Measurements from ENCODE around the gene SPOCK1. TPM values are rescaled to one million over a fixed set of nuclear protein-coding genes. Genes with fewer than 3 reads are reported as not detected.

The SPOCK1 gene
- polyA plus RNA-seq, 1 experiment: 76.0 TPM

DNA sequence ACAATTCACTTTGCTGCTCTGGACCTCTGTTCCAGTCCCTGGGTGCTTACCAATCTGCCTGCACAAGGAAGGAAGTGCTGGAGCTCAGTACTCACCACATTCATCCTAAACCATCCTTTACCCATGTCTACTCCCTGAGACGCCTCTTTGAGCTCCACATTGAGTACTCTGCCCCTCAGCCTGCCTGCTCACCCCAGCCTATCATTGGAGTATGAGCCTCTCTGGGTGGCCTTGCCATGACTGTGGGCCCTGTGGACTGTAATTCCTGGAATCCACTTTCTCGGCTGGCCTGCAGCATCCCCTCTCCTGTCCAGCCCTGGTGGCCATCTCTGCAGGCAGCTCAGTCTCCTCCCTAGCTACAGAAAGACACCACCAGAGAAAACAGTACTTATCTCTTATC, 428.6 kb downstream of the SPOCK1 start:
- CTCF ChIA-PET: interaction anchor here (0.9 kb wide), 1 partner anchor 73 kb away, joined by 4 read pairs; no protein-coding TSS in a partner anchor

GRCh38 chr5:137069358-137069757, 429.8 kb downstream of the SPOCK1 start:
- no peak for TF ChIP-seq CTCF (IDR thresholded peaks at IDR 0.05; ENCODE audit: low read depth, low read length)
- ChIA-PET CTCF (no interaction called here), POLR2A (no interaction called here)
- Histone ChIP-seq H3K4me3 (ENCODE audit: low read depth, low read length) (no peak overlapping the region), H3K27me3 (ENCODE audit: control insufficient read depth, insufficient read depth, low read length) (no peaks in the 10 kb centered on the region), H3K9me3 (ENCODE audit: control insufficient read depth, insufficient read depth, low read length) (no peaks in the 10 kb centered on the region; the same call in 1 of the 2 replicates), H3K27ac (ENCODE audit: low read depth, low read length) (no peak overlapping the region)
- DNase-seq (ENCODE audit: low read depth, low spot score): no peak

More for the DNA sequence above, 428.6 kb downstream of the SPOCK1 start:
- no peak for DNase-seq (ENCODE audit: low read depth, low spot score)
- Histone ChIP-seq H3K27ac (ENCODE audit: low read depth, low read length) (no peak overlapping the region), H3K27me3 (ENCODE audit: control insufficient read depth, insufficient read depth, low read length) (no peaks in the 10 kb centered on the region), H3K4me3 (ENCODE audit: low read depth, low read length) (no peak overlapping the region), H3K9me3 (ENCODE audit: control insufficient read depth, insufficient read depth, low read length) (no peaks in the 10 kb centered on the region; the same call in none of the 2 replicates)
- TF ChIP-seq CTCF (IDR thresholded peaks at IDR 0.05; ENCODE audit: low read depth, low read length): no peak
- POLR2A ChIA-PET: no interaction called here

DNA sequence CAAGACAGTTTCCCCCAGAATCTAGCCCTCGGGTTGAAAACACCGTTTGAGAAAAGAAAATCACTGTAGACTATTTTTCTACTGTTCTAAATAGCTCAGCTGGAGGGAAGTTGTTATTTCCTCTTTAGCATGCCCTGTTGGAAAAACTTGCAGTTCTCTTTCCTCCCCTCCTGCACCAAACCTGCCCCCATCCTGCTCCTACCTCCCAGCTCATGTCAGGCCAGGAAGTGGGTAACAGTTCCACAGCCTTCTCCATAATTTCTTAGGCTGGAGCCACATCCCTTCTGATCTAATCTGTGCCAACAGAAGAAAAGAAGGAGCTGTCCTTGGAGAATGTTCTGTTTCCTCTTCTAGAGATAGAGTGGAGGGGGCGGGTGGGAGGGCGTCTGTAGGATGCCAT, 437.7 kb downstream of the SPOCK1 start:
- no peak for DNase-seq (ENCODE audit: low read depth, low spot score)
- ChIA-PET POLR2A (no interaction called here), CTCF (no interaction called here)
- Histone ChIP-seq H3K27me3 (ENCODE audit: control insufficient read depth, insufficient read depth, low read length) (no peaks in the 10 kb centered on the region), H3K9me3 (ENCODE audit: control insufficient read depth, insufficient read depth, low read length) (no peaks in the 10 kb centered on the region), H3K4me3 (ENCODE audit: low read depth, low read length) (no peak overlapping the region), H3K27ac (ENCODE audit: low read depth, low read length) (no peak overlapping the region)
- no peak for TF ChIP-seq CTCF (IDR thresholded peaks at IDR 0.05; ENCODE audit: low read depth, low read length)

DNA sequence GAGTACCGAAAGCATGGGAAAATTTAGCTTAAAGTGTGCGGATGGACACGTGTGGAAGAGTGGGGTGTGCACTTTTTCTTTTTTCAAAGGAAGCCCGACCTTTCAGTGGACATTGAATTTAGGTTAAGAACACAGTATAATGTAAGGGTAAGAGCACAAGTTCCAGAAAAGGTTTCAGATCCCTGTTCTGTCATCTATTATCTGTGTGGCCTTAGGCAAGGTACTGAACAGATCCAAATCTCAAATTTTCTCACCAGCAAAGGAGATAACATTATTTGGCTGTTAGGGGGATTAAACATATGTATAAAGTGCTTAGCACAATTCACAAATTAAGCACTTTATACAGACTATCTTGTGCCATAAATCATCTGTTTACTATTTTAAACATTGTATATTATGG, 441.0 kb downstream of the SPOCK1 start:
- DNase-seq (ENCODE audit: low read depth, low spot score): no peak
- CTCF ChIA-PET: no interaction called here

GRCh38 chr5:137056676-137057075, 442.4 kb downstream of the SPOCK1 start:
- H3K9me3 ChIP-seq (ENCODE audit: control insufficient read depth, insufficient read depth, low read length): no peaks in the 10 kb centered on the region
- no peak overlapping the region for H3K4me3 ChIP-seq (ENCODE audit: low read depth, low read length)
- ChIA-PET POLR2A (no interaction called here), CTCF (interaction anchor here (1.1 kb wide), 1 partner anchor 264 kb away, joined by 5 read pairs; no protein-coding TSS in a partner anchor)
- TF ChIP-seq CTCF (IDR thresholded peaks at IDR 0.05; ENCODE audit: low read depth, low read length): no peak
- DNase-seq (ENCODE audit: low read depth, low spot score): no peak
- H3K27ac ChIP-seq (ENCODE audit: low read depth, low read length): no peak overlapping the region
- no peaks in the 10 kb centered on the region for H3K27me3 ChIP-seq (ENCODE audit: control insufficient read depth, insufficient read depth, low read length)

More for the DNA sequence above, 441.0 kb downstream of the SPOCK1 start:
- POLR2A ChIA-PET: no interaction called here
- Histone ChIP-seq H3K27ac (ENCODE audit: low read depth, low read length) (no peak overlapping the region), H3K4me3 (ENCODE audit: low read depth, low read length) (no peak overlapping the region), H3K9me3 (ENCODE audit: control insufficient read depth, insufficient read depth, low read length) (no peaks in the 10 kb centered on the region), H3K27me3 (ENCODE audit: control insufficient read depth, insufficient read depth, low read length) (no peaks in the 10 kb centered on the region)
- no peak for TF ChIP-seq CTCF (IDR thresholded peaks at IDR 0.05; ENCODE audit: low read depth, low read length)

Data from AG04450 (cell line).